Activated naive CD4-positive, alpha-beta T cell treated with anti-CD3 and anti-CD28 coated beads, Interleukin-2, amount 50 U/mL, for 16 hours (primary cell): ENCODE measurements around the gene PSD4.
A peak's percentile ranks its signal among the peaks of the same experiment; 100 is the strongest.

ENCODE experiments used
- DNase-seq: peaks from one replicate; pipeline ENCODE4 v3.0.0-alpha.2; 2020

PSD4 gene

DNA sequence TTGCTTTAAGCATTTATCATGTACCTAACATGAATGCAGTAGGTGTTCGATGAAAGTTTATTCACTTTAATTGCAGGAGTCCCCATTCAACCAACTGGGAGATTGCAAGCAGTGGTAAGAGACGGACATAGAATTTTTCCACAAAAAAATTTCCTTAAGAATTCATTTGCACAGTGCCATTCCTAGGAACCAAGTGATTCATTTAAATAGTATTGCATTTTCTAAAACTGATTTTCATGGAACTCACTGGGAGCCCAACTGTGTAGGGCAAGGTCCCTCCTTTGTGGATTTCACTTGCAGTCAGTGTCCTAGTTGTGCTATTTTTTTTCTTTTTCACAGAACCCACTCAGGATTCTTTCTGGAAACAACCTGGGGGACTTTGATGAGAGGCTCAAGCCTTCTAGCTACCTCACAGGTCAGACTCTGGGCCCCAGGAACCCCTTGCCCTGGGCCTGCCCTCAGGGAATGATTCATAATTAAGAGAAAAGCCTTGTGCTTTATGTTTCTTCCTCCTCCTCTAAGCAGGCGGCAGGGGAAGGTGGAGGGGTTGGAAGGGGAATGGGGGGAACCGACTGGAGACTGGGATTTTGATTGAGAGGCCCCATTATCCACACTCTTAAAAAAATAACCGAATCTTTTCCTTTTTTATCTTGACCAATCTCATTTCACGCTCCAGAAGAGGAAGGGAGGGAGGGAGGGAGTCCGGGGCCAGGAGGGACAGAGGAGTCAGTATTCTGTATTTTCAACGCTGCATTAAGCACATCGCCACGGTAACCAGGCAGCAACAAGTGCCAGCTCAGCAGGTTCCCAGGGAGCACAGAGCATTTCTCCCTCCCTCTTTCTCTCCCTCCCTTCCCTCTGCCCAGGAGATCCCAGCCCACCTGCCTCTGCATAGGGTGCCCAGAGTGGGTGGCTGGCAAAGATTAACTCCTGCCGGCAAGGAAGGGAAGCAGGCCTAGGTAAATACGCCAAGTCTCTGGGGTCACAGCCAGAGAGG, 51.8 kb downstream of the PSD4 start:
- no peak for DNase-seq

GRCh38 chr2:113226462-113226861, 52.7 kb downstream of the PSD4 start:
- DNase-seq, result no peak

GRCh38 chr2:113227290-113227689, 53.5 kb downstream of the PSD4 start:
- DNase-seq, result no peak

DNA sequence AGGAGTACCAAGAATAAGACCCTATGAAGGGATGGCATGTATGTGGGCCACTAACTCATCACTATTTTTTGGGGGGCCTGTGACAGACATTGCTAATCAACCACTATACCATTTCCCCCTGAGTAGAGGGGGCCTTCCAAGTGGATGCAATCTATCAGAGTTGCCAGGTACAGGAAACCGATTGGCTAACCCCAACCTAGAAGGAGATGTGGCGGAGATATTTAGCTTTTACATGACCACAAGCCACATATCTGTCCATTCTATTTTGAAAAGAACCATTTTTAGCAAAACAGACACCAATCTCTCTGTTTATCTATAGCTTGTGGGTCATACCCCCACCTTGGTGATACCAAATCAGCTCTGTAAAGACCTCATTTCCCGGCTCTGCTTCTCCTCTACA, 53.9 kb downstream of the PSD4 start:
- no peak for DNase-seq

- no peak for DNase-seq
Measured at GRCh38 chr2:113228351-113228750, 54.6 kb downstream of the PSD4 start.

- DNase-seq, result no peak
Measured at GRCh38 chr2:113228991-113229716, 55.4 kb downstream of the PSD4 start.

GRCh38 chr2:113229795-113230194, 56.0 kb downstream of the PSD4 start:
- DNase-seq, result no peak

DNA sequence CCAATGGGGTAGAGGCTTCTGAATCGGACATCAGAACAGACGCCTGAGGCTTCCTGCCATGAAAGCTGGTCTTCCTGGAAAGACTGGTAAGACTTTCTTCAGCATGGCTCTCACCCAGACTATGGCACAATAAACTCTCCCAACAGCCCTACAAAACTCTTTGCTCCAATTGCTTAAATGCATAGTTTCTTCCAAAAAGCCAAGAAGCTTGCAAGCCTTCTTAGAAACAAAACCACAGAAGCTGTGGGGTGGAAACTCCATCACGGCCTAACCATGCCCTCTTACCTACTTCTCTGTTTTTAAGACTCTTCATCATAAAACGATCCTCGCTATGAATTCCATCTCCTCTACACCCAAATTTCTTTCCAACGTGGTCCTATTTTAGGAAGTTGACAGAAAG, 56.8 kb downstream of the PSD4 start:
- no peak for DNase-seq

- no peak for DNase-seq
Measured at GRCh38 chr2:113231064-113231463, 57.3 kb downstream of the PSD4 start.

- DNase-seq, result no peak
Measured at GRCh38 chr2:113232123-113232522, 58.4 kb downstream of the PSD4 start.

DNA sequence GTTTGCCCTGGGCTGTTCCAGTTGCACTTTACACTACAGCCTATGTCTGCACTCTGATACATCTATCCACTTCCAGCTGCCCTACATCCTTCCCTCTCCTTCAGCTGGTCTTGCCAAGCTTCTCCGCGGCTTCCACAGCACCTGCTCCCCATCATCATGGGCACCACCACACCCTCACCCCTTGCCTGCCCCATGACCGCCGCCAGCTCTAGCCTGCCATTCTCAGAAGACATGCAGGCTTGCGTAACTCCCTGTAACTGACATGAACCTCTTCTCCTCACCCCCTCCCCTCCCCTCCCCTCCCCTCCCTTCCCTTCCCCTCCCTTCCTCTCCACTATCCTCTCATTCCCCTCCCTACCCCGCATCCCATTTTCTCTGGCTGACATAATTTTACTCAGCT, 59.0 kb downstream of the PSD4 start:
- no peak for DNase-seq

GRCh38 chr2:113233593-113234550, 60.1 kb downstream of the PSD4 start:
- no peak for DNase-seq

- no peak for DNase-seq
Measured at GRCh38 chr2:113234721-113235346, 61.1 kb downstream of the PSD4 start.

GRCh38 chr2:113235347-113236226, 61.8 kb downstream of the PSD4 start:
- peak; percentile 62 for DNase-seq

DNA sequence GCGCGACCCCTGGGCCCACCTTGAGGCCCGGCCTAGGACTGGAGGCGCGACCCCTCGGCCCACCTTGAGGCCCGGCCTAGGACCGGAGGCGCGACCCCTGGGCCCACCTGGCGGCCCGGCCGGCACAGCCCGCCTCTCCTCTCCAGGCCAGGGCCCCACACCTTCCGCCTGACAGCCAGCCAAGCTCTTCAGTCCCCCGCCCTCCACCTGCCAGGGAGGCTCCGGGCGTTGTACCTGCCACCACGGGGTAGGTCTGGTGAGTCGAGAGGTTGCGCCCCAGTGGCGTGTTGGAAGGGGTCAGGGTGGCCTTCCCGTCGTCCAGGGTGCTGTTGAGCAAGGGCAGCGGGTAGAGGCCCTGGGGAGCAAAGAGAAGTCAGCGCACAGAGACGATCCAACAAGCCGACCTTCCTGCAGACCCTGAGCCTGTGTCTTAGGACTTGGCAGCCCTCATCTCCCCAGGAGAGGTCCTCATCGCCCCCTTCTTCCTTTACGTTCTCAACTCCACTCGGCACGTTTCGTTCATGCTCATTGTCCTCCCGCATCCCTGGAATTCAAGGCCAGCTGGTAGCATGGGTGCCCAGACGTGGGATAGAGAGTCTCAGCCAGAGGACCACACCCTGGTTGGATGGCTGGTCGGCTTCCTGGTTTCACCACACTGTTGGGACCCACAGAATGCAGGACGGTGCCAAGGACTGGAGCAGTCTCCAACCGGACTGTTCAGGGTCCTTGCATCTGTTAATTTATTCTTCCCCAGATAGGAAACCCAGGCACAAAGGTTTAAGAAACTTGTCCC, 62.8 kb downstream of the PSD4 start:
- no peak for DNase-seq

GRCh38 chr2:113237604-113238160, 63.9 kb downstream of the PSD4 start:
- no peak for DNase-seq

DNA sequence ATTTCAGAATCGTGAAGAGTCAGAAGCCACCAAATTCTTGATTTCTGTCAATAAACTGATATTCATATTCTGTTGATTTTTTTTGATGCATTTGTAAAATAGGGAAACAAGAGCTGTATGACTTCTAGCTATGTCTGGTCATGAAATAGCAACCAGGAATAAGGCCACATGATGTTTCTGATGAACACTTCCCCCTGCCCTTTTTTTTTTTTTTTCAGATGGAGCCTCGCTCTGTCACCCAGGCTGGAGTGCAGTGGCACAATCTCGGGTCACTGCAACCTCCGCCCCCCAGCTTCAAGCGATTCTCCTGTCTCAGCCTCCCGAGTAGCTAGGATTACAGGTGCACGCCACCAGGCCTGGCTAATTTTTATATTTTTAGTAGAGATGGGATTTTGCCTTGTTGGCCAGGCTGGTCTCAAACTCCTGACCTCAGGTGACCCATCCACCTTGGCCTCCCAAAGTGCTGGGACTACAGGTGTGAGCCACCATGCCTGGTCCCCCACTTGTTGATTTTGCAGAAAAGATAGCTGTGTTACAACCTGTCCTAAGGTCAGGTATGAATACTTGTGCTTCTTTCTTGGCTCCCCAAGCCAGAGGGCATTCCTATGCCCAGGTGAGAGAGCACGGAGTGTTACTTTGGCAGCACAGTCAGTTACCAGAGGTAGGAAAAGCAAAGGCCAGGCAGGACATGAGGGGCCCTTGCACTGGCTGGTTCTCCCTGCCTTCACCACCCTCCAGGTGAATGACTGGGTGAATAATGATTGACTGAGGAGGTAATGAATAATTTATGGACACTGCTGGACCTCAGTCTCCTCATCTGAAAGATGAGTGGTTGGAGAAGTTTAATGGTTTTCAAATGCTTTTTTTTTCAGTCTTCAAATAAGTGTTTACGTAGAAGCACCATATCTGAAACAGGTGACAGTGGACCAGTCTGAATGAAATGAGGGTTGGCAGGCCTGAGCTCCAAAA, 65.4 kb downstream of the PSD4 start:
- DNase-seq, result no peak

DNA sequence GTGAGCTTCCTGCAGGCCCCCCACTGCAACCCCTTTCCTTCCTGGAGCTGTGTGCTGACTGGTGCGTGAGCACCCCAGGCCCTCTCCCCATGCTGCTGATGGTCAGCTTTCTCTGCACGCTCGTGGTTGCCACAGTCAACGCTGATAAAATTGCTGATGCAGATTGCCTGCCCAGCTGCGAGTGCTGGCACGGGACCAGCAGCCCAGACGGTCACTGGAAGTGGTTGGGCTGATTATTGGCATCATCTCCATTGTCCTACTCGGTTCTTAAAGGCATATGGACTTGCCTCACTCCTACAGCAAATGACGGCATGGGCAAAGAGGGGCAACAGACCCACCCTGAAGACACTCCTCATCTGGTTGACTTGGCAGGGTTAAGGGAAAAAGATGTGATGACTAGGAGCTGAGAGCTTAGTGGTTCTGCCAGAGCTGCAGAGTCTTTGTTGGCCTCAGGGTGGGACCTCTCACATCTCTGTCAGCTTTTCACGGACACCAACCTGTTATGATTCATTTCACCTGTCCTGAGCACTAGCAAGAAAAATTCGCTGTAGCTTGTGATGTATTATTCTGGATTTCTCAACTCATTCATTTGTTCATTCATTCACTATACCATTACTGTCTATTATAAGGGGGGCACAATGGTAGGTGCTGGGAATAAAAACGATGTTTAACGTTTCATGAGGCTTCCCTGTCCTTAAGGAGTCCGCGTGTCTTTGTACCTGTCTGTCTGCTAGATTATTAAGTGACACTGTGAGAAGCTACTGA, 66.6 kb downstream of the PSD4 start:
- DNase-seq, result no peak
